Measurements from ENCODE around the gene ZNF629.

Gene ZNF629

DNA sequence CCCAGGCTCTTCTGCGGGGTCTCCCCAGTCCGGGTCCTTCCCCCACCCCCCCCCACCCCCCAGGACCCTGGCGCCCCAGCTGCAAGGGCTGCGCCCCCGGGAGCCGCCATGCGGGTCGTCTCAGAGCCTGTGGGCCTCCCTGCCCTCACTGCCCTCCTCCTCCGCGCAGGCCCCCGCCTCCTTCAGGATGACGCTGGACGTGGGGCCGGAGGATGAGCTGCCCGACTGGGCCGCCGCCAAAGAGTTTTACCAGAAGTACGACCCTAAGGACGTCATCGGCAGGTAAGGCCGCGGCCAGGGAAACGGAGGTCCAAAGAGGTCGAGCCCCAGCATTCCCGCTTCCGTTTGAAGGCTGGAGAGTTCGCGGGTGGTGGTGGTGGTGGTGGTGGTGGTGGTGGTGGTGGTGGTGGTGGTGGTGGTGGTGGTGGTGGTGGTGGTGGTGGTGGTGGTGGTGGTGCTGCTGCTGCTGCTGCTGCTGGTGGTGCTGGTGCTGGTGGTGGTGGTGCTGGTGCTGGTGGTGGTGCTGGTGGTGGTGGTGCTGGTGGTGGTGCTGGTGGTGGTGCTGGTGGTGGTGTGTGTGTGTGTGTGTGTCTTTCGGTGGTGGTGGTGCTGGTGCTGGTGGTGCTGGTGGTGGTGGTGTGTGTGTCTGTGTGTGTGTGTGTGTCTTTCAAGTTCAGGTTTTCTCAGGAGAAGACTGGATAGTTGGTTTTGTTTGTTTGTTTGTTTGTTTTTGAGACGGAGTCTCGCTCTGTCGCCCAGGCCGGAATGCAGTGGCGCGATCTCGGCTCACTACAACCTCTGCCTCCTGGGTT lies 38.2 kb downstream of the ZNF629 start:
- DNase-seq (ENCODE audit: low read depth in 2 of 2): no peak

DNA sequence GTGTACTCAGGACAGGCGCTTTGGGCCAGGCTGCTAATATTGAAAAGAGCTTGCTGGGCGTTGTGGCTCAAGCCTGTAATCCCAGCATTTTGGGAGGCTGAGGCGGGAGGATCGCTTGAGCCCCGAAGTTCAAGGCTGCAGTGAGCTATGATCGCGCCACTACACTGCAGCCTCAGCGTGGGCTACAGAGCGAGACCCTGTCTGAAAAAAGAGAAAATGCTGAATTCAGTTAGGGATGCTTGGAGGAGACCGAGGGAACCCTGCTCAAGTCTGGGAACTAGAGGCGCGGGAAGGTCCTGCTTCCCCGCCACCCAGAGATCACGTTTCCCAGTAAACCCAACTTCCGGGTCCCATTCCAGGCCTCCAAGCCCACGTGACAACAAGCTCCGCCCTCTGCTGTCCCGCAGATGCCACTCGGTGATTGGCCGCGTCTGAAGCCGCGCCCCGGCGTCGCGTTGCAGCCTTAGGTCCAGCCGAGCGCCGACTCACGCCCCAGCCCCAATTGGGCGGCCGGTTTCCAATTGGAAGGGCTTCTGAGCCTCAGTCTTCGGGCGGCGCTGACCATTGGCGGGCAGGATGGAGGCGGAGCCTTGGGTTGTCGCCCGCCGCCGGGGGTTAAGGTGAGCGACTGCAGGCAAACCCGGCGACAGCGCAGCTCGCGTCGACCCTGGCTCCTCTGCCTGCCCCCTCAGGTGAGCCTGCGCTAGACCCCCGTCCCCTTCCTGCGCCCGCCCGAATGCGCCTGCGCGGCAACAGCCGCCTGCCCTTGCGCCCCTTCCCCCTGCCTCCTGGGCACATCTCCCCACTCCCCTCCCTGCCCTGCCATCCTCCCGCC lies 39.0 kb downstream of the ZNF629 start, which contains the start of gene PHKG2:
TSS of gene PHKG2 (plus strand) at position 627 of the 835 bp plus-strand sequence. CDS start 396 bp downstream, outside the sequence.
- DNase-seq (ENCODE audit: low read depth in 2 of 2): peak; percentile 96

DNA sequence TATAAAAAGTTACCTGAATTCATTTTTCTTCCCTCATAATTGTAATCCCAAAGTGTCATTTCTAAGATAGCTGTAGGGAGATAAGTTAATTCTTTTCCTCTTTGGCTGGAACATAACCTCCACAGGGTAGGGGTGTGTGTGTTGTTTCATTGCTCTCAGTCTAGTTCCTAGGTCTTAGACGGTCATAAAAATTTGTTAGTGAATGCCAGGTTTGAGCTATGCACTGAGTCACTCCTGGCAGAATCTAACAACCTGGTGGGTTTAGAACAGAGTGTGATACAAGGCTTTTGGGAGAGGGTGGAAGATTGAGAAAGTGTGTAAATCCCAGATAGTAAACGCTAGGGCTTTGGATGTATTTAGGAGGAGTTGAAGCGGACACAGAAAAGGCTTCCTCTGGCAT lies 39.7 kb downstream of the ZNF629 start:
- DNase-seq (ENCODE audit: low read depth in 2 of 2): no peak

DNA sequence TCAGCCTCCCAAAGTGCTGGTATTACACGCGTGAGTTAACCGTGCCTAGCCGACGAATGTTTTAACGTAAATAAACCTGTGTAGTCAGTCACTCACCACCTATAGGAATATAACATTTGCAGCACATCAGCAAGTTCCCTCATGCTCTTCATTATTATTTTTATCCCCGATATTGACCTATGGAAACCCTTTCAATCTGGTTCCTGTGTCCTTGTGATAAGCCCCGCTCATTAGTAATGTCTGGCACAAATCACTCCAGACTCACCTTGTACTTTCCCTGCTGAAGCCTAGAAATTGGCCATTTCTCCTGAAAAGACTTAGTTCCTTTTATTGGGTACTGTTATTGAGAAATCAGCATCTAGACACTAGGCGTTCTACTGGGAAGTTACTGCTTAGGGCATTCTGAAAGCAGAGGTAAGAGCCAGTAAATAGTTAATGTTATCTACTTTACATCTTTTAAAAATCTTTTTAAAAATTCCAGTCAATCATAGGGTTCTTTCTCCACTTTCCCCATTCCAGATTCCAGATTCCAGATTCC lies 40.3 kb downstream of the ZNF629 start:
- no peak for DNase-seq (ENCODE audit: low read depth in 2 of 2)

DNA sequence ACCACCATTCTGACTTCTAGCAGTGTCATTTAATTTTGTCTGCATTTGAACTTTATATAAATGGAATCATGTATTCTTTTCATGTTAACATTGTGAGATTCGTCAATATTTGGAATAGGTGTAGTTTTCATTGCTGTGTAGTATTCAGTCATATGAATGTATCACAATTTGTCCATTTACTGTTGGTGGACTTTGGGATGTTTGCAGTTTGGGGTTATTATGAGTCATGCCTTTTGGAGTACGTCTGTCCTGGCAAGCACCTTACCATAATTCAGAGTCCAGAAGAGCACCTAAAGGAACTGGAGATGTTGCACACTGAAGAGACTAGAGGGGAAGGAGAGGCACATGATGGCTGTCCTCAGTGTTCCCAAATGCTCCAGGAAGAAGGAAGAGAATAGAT lies 41.9 kb downstream of the ZNF629 start:
- no peak for DNase-seq (ENCODE audit: low read depth in 2 of 2)

DNA sequence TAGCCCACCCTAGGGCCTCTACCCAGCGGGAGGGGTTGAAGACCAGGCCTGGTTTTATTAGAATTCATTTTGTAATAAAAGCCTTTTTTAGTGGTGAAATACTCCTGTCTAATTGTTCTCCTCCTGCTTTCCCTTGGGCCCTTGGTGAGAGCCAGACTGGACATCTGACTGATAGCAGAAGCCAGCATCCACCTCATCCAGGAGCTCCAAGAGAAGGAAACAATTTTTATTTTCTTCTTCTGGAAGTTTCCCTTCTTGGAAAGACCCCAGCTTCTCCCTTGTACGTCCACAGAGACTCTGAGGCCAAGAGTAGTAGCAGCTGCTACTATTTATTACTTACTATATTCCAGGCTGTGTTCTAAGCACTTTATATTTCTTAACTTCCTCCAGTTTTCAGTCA lies 42.8 kb downstream of the ZNF629 start:
- DNase-seq (ENCODE audit: low read depth in 2 of 2): no peak

DNA sequence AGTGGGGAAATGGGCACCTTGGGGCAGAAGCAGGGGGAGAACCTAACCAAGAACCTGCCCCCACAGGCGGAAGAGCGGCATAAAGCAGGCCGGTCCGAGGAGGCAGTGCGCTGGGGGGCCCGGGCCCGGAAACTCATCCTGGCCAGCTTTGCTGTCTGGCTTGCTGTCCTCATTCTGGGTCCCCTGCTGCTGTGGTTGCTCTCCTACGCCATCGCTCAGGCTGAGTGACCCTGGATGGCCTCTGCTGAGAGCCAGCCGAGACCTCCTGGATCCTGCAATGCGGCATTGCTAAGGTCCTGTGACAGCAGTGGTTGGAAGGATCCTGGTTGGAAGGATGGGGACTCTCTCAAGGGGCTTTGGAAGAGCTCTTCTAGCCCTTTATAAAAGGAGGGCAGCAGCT lies 43.3 kb downstream of the ZNF629 start:
- no peak for DNase-seq (ENCODE audit: low read depth in 2 of 2)

DNA sequence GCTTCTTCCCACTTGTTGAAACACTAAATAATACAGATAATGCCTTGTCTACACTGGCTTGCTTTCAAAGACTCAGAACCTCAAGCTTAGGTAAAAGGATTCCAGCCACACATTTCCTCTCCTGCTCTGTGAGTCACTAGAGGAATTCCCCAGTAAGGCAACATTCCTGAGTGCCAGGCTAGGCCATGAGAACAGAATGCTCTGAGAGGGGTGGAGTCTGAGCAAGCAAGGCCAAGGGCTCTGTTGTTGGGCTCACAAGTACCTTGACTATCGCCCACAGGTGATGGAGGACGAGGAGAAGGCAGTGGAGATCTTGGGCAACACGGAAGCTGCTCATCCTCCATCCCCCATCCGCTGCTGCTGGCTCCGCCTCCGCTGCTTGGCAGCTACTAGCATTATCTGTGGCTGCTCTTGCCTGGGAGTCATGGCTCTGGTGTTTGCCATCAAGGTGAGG lies 45.5 kb downstream of the ZNF629 start:
- peak; percentile 36 to 45 for DNase-seq (ENCODE audit: low read depth in 2 of 2)

DNA sequence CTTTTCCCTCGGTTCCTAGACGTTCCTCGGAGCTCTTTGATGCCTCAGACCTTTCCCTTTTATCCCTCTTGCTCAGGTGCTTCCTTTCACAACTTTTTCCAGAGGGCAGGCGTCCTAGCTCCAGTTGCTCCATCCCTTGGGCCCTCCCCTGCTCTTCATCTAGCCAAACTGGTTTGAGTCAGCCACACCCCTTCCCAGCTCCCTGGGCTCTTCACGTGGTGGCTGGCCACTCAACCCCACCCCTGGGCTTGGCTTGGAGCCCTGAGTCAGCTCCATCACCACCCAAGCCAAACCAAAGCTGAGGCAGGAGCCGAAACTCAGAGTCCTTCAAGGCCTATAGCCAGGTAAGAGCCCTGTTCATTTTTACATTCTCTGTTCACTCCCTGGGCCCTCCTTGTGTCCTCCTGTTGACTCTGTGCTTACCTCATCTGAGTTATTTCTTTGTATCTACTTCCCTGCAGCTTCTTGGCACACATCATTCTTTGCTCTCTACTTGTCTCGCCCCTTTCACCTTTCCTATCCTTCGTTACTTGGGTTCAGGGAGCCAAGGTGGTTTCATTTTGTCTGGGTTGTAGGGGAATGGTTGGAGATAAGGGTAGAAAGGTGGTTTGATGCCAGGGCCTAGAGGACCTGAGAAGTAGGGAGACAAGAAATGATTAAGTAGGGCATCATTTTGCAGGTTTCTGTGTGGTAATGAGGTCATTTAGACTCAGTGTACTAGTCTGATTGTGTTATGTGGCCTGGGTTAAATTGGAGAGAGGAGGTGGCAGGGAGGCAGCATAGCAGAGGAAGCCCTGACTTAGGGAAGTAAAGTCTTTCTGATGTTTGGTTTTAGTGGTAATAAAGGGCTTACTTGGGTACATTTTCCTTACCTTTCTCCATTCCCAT lies 46.4 kb downstream of the ZNF629 start:
- no peak for DNase-seq (ENCODE audit: low read depth in 2 of 2)

DNA sequence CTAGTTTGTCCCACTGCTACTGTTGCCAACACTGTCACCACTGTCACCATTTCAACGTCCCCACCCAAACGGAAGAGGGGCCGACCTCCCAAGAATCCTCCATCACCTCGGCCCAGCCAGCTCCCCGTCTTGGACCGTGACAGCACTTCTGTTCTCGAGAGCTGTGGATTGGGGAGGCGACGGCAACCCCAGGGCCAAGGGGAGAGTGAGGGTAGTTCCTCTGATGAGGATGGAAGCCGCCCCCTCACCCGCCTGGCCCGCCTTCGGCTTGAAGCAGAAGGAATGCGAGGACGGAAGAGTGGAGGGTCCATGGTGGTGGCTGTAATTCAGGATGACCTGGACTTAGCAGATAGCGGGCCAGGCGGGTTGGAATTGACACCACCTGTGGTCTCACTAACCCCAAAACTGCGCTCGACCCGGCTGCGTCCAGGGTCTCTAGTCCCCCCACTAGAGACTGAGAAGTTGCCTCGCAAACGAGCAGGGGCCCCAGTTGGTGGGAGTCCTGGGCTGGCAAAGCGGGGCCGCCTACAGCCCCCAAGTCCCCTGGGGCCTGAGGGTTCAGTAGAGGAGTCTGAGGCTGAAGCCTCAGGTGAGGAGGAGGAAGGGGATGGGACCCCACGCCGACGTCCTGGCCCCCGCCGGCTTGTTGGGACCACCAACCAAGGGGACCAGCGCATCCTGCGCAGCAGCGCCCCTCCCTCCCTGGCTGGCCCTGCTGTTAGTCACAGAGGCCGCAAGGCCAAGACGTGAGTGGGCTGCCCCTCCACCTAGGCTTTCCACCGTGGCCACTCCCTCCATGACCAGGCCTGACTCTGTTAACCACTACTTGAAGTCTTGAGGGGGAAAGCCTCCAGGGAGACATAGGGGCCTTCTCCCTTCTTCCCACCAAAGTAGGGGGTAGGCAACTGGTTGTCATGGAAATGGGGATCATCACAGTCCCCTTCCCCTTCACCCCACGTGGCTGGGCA lies 47.7 kb downstream of the ZNF629 start:
- no peak for DNase-seq (ENCODE audit: low read depth in 2 of 2)

DNA sequence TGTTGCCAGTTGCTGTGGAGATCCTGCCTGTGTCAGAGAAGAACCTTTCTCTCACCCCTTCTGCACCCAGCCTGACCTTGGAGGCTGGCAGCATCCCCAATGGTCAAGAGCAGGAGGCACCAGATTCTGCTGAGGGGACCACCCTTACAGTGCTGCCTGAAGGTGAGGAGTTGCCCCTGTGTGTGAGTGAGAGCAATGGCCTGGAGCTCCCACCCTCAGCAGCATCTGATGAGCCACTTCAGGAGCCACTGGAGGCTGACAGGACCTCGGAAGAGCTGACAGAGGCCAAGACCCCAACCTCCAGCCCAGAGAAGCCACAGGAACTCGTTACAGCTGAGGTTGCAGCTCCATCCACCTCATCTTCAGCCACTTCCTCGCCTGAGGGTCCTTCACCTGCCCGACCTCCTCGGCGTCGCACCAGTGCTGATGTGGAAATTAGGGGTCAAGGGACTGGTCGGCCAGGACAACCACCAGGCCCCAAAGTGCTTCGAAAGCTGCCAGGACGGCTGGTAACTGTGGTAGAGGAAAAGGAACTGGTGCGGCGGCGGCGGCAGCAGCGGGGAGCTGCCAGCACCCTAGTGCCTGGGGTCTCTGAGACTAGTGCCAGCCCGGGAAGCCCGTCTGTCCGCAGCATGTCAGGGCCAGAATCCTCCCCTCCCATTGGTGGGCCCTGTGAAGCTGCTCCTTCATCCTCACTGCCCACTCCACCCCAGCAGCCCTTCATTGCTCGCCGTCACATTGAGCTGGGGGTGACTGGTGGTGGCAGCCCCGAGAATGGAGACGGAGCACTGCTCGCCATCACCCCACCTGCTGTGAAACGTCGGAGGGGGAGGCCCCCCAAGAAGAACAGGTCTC lies 49.0 kb downstream of the ZNF629 start:
- DNase-seq (ENCODE audit: low read depth in 2 of 2): no peak

DNA sequence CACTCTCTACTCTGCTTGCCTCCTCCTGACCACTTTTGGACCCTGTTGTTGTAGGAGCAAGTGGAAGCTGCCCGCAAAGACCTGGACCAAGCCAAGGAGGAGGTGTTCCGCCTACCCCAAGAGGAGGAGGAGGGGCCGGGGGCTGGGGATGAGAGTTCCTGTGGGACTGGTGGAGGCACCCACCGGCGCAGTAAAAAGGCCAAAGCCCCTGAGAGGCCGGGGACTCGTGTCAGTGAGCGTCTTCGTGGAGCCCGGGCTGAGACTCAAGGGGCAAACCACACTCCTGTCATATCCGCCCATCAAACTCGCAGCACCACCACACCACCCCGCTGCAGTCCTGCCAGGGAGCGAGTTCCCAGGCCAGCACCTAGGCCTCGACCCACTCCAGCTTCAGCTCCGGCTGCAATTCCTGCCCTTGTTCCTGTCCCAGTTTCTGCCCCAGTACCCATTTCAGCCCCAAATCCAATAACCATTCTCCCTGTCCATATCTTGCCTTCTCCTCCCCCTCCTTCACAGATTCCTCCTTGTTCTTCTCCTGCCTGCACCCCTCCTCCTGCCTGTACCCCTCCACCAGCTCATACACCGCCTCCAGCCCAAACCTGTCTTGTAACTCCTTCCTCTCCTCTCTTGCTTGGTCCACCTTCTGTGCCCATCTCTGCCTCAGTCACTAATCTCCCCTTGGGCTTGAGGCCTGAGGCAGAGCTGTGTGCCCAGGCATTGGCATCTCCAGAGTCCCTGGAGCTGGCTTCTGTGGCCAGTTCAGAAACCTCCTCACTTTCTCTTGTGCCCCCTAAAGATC lies 49.8 kb downstream of the ZNF629 start:
- no peak for DNase-seq (ENCODE audit: low read depth in 2 of 2)

DNA sequence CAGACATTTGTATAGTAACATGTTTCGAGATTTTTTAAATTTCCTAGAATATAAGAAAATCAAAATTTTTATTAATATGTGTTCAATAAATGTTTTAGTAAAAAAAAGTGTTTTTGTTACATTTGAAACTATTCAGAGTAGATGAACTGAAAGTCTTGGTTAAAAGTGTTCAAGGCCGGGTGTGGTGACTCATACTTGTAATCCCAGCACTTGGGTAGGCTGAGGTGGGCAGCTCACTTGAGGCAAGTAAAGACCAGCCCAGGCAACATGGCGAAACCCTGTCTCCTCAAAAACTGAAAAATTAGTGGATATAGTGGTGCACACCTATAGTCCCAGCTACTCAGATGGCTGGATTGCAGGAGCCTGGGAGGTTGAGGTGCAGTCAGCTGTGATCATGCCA lies 55.6 kb downstream of the ZNF629 start:
- no peak for DNase-seq (ENCODE audit: low read depth in 2 of 2)

DNA sequence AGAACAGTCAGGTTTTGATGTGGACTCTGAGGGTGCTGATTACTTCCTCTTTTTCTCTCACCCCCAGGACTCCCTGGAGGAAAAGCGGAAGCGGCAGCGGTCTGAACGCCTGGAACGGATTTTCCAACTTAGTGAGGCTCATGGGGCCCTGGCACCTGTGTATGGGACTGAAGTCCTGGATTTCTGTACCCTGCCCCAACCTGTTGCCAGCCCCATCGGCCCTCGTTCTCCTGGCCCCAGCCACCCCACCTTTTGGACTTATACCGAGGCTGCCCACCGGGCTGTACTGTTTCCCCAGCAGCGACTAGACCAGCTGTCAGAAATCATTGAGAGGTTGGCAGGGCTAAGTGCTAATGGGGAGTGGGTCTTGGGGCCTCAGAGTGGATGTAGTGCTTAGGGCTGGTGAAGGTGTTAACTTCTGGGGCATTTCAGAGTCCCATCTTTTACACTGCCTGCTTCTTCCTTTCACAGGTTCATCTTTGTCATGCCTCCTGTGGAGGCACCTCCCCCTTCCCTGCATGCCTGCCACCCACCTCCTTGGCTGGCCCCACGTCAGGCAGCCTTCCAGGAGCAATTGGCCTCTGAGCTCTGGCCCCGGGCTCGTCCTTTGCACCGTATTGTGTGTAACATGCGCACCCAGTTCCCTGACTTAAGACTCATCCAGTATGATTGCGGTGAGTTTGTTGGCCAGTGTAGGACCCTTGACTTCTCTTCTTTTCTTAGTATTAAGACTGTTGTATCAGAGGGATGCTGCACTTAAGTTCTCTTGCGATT lies 57.9 kb downstream of the ZNF629 start:
- DNase-seq (ENCODE audit: low read depth in 2 of 2): no peak
